BLaER1 treated with 17β-estradiol and CSF1 and Interleukin-3, amounts not matched to agents 10 nM and 100 nM (cell line): ENCODE results near the gene FKBP5.

Experiments used
- H3K27ac ChIP-seq, 11 experiments: shearing (Covaris generic); formaldehyde crosslinking; 2 replicates each; pipeline ENCODE4 v1.8.1; 2022
- H3K27me3 ChIP-seq, 11 experiments: shearing (Covaris generic); formaldehyde crosslinking; 2 replicates each; pipeline ENCODE4 v1.8.1; 2022
- H3K36me3 ChIP-seq, 11 experiments: shearing (Covaris generic); formaldehyde crosslinking; 2 replicates each; pipeline ENCODE4 v1.8.1; 2022
- H3K4me1 ChIP-seq, 10 experiments: shearing (Covaris generic); formaldehyde crosslinking; 2 replicates each; pipeline ENCODE4 v1.8.1; 2022
- H3K4me2 ChIP-seq, 11 experiments: shearing (Covaris generic); formaldehyde crosslinking; 2 replicates each; pipeline ENCODE4 v1.8.1; 2022
- H3K4me3 ChIP-seq, 10 experiments: shearing (Covaris generic); formaldehyde crosslinking; 2 replicates each; pipeline ENCODE4 v1.8.1; 2022
- H3K9ac ChIP-seq, 11 experiments: shearing (Covaris generic); formaldehyde crosslinking; 2 replicates each; pipeline ENCODE4 v1.8.1; 2022
- H3K9me3 ChIP-seq, 11 experiments: shearing (Covaris generic); formaldehyde crosslinking; replicated peaks in 1 of 11; 2 replicates each; pipeline ENCODE4 v1.8.1; 2022
- H4K20me1 ChIP-seq, 11 experiments: shearing (Covaris generic); formaldehyde crosslinking; 2 replicates each; pipeline ENCODE4 v1.8.1; 2022
- Cebpa-rat ChIP-seq, 11 experiments: shearing (Covaris generic); IDR thresholded peaks; 2 replicates each; pipeline ENCODE4 v1.8.1; 2022

The FKBP5 gene

DNA sequence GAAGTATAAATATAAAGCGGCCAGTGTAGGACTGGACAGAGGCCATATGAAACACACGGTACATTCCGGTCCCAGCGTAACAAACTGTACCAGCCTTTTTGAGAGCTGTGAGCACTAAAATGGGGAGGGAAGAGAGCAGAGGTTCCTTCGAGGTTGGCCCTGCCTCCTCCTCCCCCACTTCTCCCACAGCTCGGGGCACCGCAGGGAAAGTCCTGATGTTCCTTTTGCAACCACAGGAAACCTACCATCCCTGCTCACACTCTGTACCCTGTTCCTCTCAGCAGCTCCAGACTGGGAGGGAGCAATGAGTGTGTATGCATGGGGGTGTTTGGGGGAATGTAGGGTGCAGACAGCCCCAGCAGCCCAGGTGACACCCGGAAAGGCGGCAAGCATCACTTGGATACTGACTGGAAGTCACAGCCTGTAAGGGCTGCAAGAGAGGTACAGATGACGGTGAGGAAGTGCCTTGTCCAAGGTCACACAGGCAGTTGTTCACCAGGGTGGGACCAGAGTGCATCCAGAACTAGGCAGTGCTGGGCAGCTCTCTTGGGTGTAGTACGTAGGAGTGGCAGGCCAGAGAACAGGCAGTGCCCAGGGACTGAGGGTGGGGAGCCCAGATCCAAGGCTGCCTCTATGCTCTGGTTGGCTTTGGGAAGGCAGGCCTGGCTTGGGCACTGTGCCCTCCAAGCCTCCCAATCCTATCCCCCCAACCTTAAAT lies 37.2 kb upstream of the FKBP5 start:
- no peaks in the 10 kb centered on the region for H4K20me1 ChIP-seq
- peak overlapping the region; percentile 91 to 100 (median 99) for H3K4me2 ChIP-seq
- no peaks in the 10 kb centered on the region for H3K36me3 ChIP-seq
- peak overlapping the region in 7 of 11 experiments; percentile 14 to 91 (median 46); a peak in 15 of 22 replicates for H3K9ac ChIP-seq
- no peaks in the 10 kb centered on the region for H3K27me3 ChIP-seq
- H3K27ac ChIP-seq, result peak overlapping the region in 8 of 11 experiments; percentile 42 to 96 (median 90); a peak in 14 of 22 replicates
- peaks cover 92 to 97% (median 95%) of the 10 kb centered on the region in 10 experiments for H3K4me1 ChIP-seq
- no peaks in the 10 kb centered on the region for H3K9me3 ChIP-seq
- peak overlapping the region in 4 of 10 experiments; percentile 16 to 46 (median 30); a peak in 6 of 20 replicates for H3K4me3 ChIP-seq
- TF ChIP-seq Cebpa-rat (IDR thresholded peaks at IDR 0.05), result no peak

- H3K9me3 ChIP-seq, result no peaks in the 10 kb centered on the region
- H3K36me3 ChIP-seq, result no peaks in the 10 kb centered on the region
- peak overlapping the region in 8 of 11 experiments; percentile 34 to 96 (median 88); a peak in 14 of 22 replicates for H3K27ac ChIP-seq
- peak overlapping the region in 4 of 10 experiments; percentile 16 to 46 (median 30); a peak in 5 of 20 replicates for H3K4me3 ChIP-seq
- no peak for TF ChIP-seq Cebpa-rat (IDR thresholded peaks at IDR 0.05)
- peak overlapping the region in 7 of 11 experiments; percentile 14 to 91 (median 46); a peak in 16 of 22 replicates for H3K9ac ChIP-seq
- peaks cover 92 to 97% (median 95%) of the 10 kb centered on the region in 10 experiments for H3K4me1 ChIP-seq
- no peaks in the 10 kb centered on the region for H3K27me3 ChIP-seq
- H3K4me2 ChIP-seq, result peak overlapping the region; percentile 91 to 100 (median 99)
- H4K20me1 ChIP-seq, result no peaks in the 10 kb centered on the region
Measured at GRCh38 chr6:35725081-35725708, 36.5 kb upstream of the FKBP5 start.

GRCh38 chr6:35724471-35724870 lies 35.8 kb upstream of the FKBP5 start:
- no peak overlapping the region for H3K4me3 ChIP-seq
- no peaks in the 10 kb centered on the region for H3K9me3 ChIP-seq
- no peaks in the 10 kb centered on the region for H3K36me3 ChIP-seq
- H3K4me2 ChIP-seq, result peak overlapping the region; percentile 91 to 100 (median 99)
- no peaks in the 10 kb centered on the region for H4K20me1 ChIP-seq
- no peaks in the 10 kb centered on the region for H3K27me3 ChIP-seq
- 0 out of 22 replicates have a peak overlapping the region, but pooled peaks of 1 of the 11 experiments have one; percentile 11 for H3K9ac ChIP-seq
- no peak for TF ChIP-seq Cebpa-rat (IDR thresholded peaks at IDR 0.05)
- peaks cover 92 to 97% (median 94%) of the 10 kb centered on the region in 10 experiments for H3K4me1 ChIP-seq
- H3K27ac ChIP-seq, result peak overlapping the region in 4 of 11 experiments; percentile 14 to 35 (median 26); a peak in 2 of 22 replicates

GRCh38 chr6:35724059-35724458 lies 35.3 kb upstream of the FKBP5 start:
- Histone ChIP-seq H3K9ac (0 out of 22 replicates have a peak overlapping the region, but pooled peaks of 1 of the 11 experiments have one; percentile 11), H3K27ac (peak overlapping the region in 5 of 11 experiments; percentile 14 to 35 (median 26); a peak in 4 of 22 replicates), H3K4me2 (peak overlapping the region; percentile 91 to 100 (median 99)), H3K4me1 (peaks cover 92 to 97% (median 94%) of the 10 kb centered on the region in 10 experiments), H3K27me3 (no peaks in the 10 kb centered on the region), H3K4me3 (no peak overlapping the region), H3K36me3 (no peaks in the 10 kb centered on the region), H3K9me3 (no peaks in the 10 kb centered on the region), H4K20me1 (no peaks in the 10 kb centered on the region)
- TF ChIP-seq Cebpa-rat (IDR thresholded peaks at IDR 0.05), result no peak

DNA sequence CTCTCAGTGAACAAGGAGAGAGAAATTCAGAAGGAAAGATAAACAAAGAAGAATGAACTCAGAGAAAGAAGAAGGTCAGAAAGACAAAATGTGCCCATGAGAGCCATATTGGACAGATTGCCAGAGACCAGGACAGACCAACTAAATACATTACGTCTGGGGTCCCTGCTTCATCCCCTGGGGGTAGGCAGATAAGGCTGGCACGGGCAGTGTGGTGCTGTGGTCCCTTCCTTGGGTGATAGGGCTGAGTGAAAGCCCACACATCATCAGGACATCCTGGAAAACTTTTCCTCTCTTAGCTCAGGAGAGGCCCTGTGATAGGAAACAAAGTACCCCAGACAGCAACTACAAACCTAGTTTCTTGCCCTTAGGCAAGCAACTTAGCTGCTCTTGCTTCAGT lies 34.9 kb upstream of the FKBP5 start:
- Histone ChIP-seq H4K20me1 (no peaks in the 10 kb centered on the region), H3K4me3 (no peak overlapping the region), H3K9me3 (no peaks in the 10 kb centered on the region), H3K4me1 (peaks cover 92 to 97% (median 94%) of the 10 kb centered on the region in 10 experiments), H3K4me2 (peak overlapping the region; percentile 91 to 100 (median 99); a peak in 19 of 22 replicates), H3K9ac (no peak overlapping the region; a peak in 1 of 22 replicates), H3K27ac (peak overlapping the region in 4 of 11 experiments; percentile 14 to 35 (median 26); a peak in 2 of 22 replicates), H3K27me3 (no peaks in the 10 kb centered on the region), H3K36me3 (no peaks in the 10 kb centered on the region)
- no peak for TF ChIP-seq Cebpa-rat (IDR thresholded peaks at IDR 0.05)

- Histone ChIP-seq H3K4me1 (peaks cover 95 to 99% (median 97%) of the 10 kb centered on the region in 10 experiments), H3K27me3 (no peaks in the 10 kb centered on the region), H3K4me3 (no peak overlapping the region), H3K36me3 (no peaks in the 10 kb centered on the region), H3K9me3 (no peaks in the 10 kb centered on the region), H3K27ac (peak overlapping the region in 2 of 11 experiments; percentile 12 to 19; a peak in 1 of 22 replicates), H3K4me2 (peak overlapping the region; percentile 46 to 100 (median 90); a peak in 19 of 22 replicates), H3K9ac (peak overlapping the region in 1 of 11 experiments; percentile 1; a peak in 1 of 22 replicates), H4K20me1 (no peaks in the 10 kb centered on the region)
- no peak for TF ChIP-seq Cebpa-rat (IDR thresholded peaks at IDR 0.05)
Measured at GRCh38 chr6:35722121-35722761, 33.5 kb upstream of the FKBP5 start.

DNA sequence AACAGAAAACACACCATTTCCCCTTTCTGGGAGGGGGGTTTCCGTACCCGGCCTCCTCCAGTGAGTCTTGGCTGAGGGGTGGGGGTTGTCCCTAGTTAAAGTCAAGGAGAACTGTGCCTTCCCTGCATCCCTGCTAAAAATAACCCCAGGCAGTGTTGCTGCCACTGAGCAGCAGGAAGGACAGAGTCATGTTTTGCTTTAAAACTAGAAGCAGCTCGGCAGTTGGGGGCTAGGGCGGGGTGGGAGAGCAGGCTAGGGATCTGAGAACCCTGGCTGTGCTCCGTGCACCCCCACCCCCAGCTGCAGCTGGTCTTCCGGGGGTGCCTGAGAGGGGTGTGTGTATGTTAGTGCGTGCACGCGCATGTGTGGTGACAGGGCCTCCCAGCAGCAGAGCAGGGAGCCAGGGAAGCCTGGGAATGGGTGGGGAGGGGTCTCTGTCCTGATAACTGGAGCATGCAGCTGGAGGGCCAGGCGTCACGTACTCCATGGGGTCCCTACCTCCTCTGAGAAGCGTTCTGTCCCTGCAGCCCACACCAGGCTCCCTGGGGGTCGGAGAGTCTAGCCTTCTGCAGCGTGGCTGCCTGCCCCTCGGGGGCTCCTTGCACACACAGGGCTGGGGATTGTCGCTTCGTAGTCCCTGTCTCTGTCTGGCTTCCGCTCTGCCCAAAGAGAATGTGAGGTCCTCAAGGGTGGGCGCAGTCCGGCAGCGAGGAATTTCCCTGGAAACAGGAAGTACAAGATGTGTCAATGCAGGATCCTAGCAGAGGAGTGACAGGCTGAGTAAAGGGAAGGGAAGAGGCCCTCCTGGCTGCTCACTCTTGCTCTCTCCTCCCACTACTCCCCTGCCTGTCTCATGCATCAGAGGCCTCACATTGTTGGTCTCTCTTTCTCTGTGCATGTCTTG lies 31.4 kb upstream of the FKBP5 start:
- Histone ChIP-seq H3K4me3 (peak overlapping the region; percentile 31 to 66 (median 50); a peak in 19 of 20 replicates), H3K9ac (peak overlapping the region; percentile 33 to 79 (median 73)), H3K4me2 (peak overlapping the region; percentile 76 to 100 (median 91)), H4K20me1 (no peaks in the 10 kb centered on the region), H3K4me1 (peaks cover 83 to 96% (median 91%) of the 10 kb centered on the region in 10 experiments), H3K27me3 (no peaks in the 10 kb centered on the region), H3K27ac (peak overlapping the region; percentile 57 to 89 (median 82); a peak in 21 of 22 replicates), H3K36me3 (no peaks in the 10 kb centered on the region), H3K9me3 (no peaks in the 10 kb centered on the region)
- TF ChIP-seq Cebpa-rat (IDR thresholded peaks at IDR 0.05), result no peak

GRCh38 chr6:35719404-35719829 lies 30.7 kb upstream of the FKBP5 start:
- Histone ChIP-seq H3K4me2 (peak overlapping the region; percentile 76 to 100 (median 91)), H3K4me3 (peak overlapping the region; percentile 31 to 66 (median 50); a peak in 15 of 20 replicates), H3K9ac (peak overlapping the region; percentile 55 to 79 (median 73); a peak in 21 of 22 replicates), H3K27ac (peak overlapping the region; percentile 57 to 89 (median 82); a peak in 21 of 22 replicates), H4K20me1 (no peaks in the 10 kb centered on the region), H3K4me1 (peaks cover 76 to 89% (median 84%) of the 10 kb centered on the region in 10 experiments), H3K27me3 (no peaks in the 10 kb centered on the region), H3K9me3 (no peaks in the 10 kb centered on the region), H3K36me3 (no peaks in the 10 kb centered on the region)
- no peak for TF ChIP-seq Cebpa-rat (IDR thresholded peaks at IDR 0.05)
